Measurements from ENCODE around the gene WNT7A.

GRCh38 chr3:13843351-13843750 is 36.5 kb downstream of the WNT7A start:
- no peak for TF ChIP-seq POLR2AphosphoS5 (IDR thresholded peaks at IDR 0.05)
- TF ChIP-seq, protein P1, sequence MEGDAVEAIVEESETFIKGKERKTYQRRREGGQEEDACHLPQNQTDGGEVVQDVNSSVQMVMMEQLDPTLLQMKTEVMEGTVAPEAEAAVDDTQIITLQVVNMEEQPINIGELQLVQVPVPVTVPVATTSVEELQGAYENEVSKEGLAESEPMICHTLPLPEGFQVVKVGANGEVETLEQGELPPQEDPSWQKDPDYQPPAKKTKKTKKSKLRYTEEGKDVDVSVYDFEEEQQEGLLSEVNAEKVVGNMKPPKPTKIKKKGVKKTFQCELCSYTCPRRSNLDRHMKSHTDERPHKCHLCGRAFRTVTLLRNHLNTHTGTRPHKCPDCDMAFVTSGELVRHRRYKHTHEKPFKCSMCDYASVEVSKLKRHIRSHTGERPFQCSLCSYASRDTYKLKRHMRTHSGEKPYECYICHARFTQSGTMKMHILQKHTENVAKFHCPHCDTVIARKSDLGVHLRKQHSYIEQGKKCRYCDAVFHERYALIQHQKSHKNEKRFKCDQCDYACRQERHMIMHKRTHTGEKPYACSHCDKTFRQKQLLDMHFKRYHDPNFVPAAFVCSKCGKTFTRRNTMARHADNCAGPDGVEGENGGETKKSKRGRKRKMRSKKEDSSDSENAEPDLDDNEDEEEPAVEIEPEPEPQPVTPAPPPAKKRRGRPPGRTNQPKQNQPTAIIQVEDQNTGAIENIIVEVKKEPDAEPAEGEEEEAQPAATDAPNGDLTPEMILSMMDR (IDR thresholded peaks at IDR 0.05): no peak
- TF ChIP-seq EP300 (IDR thresholded peaks at IDR 0.05): no peak
- TF ChIP-seq POLR2A (IDR thresholded peaks at IDR 0.05): no peak

Measured in stomach (tissue), 4 donors.